ENCODE results near the gene SNAP91. TPM values are rescaled to one million over a fixed set of nuclear protein-coding genes. Genes with fewer than 3 reads are reported as not detected.
A peak's percentile ranks its signal among the peaks of the same experiment; 100 is the strongest.

Gene SNAP91
- total RNA-seq, 1 experiment from 2014 or later, result not detected

DNA sequence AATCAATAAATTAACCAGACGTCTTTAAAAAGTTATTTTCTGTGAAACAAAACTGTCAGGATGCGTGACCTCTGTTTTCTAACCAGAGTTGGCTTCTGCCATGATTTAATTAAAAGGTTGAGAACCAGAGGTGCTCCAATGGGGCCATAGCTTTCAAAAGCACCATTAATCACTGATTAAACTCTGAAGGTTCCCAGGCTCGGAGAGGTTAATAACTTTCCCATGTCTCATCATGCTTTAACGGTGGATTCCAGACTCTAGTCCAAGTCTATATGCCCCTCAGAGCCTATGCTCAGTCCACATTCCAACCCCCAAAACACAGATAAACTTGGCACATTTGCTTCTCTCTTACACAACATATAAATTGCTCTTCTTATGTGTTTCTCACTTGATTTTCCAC, 95.5 kb downstream of the SNAP91 start:
- Mint-ChIP-seq H3K27ac (ENCODE audit: unreplicated experiment) (no peak overlapping the region), H3K27me3 (ENCODE audit: insufficient read depth, unreplicated experiment) (peaks cover 6% of the 10 kb centered on the region)
- H3K4me3 ChIP-seq (ENCODE audit: low read depth, low read length), result no peak overlapping the region

DNA sequence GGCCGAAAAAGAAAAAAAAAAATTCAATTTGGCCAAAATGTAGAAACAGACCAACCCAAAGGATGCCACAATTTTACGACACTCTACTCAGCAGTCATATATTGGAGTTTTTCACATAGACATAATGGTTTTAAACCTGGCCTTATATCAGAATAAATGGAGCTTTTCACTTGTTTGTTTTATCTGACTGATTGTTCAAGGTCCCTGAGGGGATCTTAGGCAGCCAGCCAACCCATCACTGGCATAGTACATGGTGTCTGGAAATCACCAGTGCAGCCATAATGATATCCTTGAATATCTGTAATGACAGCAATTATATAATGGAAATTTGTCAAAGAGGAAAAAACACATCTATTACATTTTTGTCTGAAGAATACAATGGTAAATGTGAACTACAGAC, 99.7 kb downstream of the SNAP91 start:
- no peak overlapping the region for H3K4me3 ChIP-seq (ENCODE audit: low read depth, low read length)
- no peak overlapping the region for H3K4me3 Mint-ChIP-seq (ENCODE audit: unreplicated experiment)
- no peak for DNase-seq
- no peaks in the 10 kb centered on the region for H3K27me3 ChIP-seq (replicated peaks; ENCODE audit: control insufficient read depth, insufficient read depth, low read length)
- H3K9me3 Mint-ChIP-seq (ENCODE audit: unreplicated experiment), result no peaks in the 10 kb centered on the region
- intact Hi-C loops (cut with micrococcal nuclease; ENCODE audit: unreplicated experiment), result no loop called here
- no peaks in the 10 kb centered on the region for H3K36me3 ChIP-seq (ENCODE audit: control insufficient read depth, insufficient read depth, low read length)
- TF ChIP-seq, protein P1, sequence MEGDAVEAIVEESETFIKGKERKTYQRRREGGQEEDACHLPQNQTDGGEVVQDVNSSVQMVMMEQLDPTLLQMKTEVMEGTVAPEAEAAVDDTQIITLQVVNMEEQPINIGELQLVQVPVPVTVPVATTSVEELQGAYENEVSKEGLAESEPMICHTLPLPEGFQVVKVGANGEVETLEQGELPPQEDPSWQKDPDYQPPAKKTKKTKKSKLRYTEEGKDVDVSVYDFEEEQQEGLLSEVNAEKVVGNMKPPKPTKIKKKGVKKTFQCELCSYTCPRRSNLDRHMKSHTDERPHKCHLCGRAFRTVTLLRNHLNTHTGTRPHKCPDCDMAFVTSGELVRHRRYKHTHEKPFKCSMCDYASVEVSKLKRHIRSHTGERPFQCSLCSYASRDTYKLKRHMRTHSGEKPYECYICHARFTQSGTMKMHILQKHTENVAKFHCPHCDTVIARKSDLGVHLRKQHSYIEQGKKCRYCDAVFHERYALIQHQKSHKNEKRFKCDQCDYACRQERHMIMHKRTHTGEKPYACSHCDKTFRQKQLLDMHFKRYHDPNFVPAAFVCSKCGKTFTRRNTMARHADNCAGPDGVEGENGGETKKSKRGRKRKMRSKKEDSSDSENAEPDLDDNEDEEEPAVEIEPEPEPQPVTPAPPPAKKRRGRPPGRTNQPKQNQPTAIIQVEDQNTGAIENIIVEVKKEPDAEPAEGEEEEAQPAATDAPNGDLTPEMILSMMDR (IDR thresholded peaks at IDR 0.05; ENCODE audit: insufficient read depth in 1 of 2, low read depth in 1 of 2, low read length in 1 of 2, severe bottlenecking in 1 of 2, unreplicated experiment in 1 of 2), result no peak
- no TSS peak for BruUV-seq (replicated peaks)
- POLR2A ChIA-PET, result interaction anchor here (0.6 kb wide), 1 partner anchor 90 kb away, joined by 3 read pairs; no protein-coding TSS in a partner anchor
- no peaks in the 10 kb centered on the region for H3K4me1 Mint-ChIP-seq (ENCODE audit: low read depth, unreplicated experiment)
- no peaks in the 10 kb centered on the region for H3K4me1 ChIP-seq
- H3K27ac Mint-ChIP-seq (ENCODE audit: unreplicated experiment), result no peak overlapping the region
- H3K9me3 ChIP-seq, result no peaks in the 10 kb centered on the region
- no peaks in the 10 kb centered on the region for H3K36me3 Mint-ChIP-seq (ENCODE audit: insufficient read depth, unreplicated experiment)
- peaks cover 3% of the 10 kb centered on the region for H3K27me3 Mint-ChIP-seq (ENCODE audit: insufficient read depth, unreplicated experiment)
- CTCF ChIA-PET, result no interaction called here

More for the DNA sequence above, 95.5 kb downstream of the SNAP91 start:
- intact Hi-C loops (cut with micrococcal nuclease; ENCODE audit: unreplicated experiment), result no loop called here
- TF ChIP-seq, protein P1 (IDR thresholded peaks at IDR 0.05; ENCODE audit: insufficient read depth in 1 of 2, low read depth in 1 of 2, low read length in 1 of 2, severe bottlenecking in 1 of 2, unreplicated experiment in 1 of 2), result no peak
- Mint-ChIP-seq H3K4me1 (ENCODE audit: low read depth, unreplicated experiment) (no peaks in the 10 kb centered on the region), H3K4me3 (ENCODE audit: unreplicated experiment) (no peak overlapping the region), H3K9me3 (ENCODE audit: unreplicated experiment) (no peaks in the 10 kb centered on the region), H3K36me3 (ENCODE audit: insufficient read depth, unreplicated experiment) (no peaks in the 10 kb centered on the region)
- BruUV-seq (replicated peaks), result no TSS peak
- no peaks in the 10 kb centered on the region for H3K36me3 ChIP-seq (ENCODE audit: control insufficient read depth, insufficient read depth, low read length)
- H3K9me3 ChIP-seq, result no peaks in the 10 kb centered on the region
- ChIA-PET CTCF (no interaction called here), POLR2A (no interaction called here)
- no peak for DNase-seq
- H3K27me3 ChIP-seq (replicated peaks; ENCODE audit: control insufficient read depth, insufficient read depth, low read length), result no peaks in the 10 kb centered on the region
- no peaks in the 10 kb centered on the region for H3K4me1 ChIP-seq

DNA sequence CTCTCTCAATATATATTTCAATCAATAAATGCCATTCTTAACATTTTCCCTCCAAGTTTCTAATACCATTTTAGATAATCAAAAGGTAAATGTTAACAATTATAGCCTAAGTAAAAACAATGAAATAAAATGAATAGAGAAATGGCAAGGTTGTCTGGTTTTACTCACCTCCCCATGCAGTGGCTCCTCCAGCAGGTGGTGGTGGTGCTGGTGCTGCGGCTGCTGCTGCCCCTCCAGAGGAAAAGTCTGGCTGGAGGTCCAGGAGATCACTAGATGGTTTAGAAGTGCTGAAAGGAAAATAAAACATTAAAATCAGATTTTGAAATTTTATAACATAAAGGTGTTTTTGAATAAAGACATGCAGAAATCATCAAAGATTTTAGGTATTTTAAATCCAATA, 103.4 kb downstream of the SNAP91 start:
- Histone ChIP-seq H3K4me3 (ENCODE audit: low read depth, low read length) (no peak overlapping the region), H3K4me1 (no peaks in the 10 kb centered on the region), H3K36me3 (ENCODE audit: control insufficient read depth, insufficient read depth, low read length) (no peaks in the 10 kb centered on the region), H3K9me3 (no peaks in the 10 kb centered on the region), H3K27me3 (replicated peaks; ENCODE audit: control insufficient read depth, insufficient read depth, low read length) (no peaks in the 10 kb centered on the region)
- H3K27me3 Mint-ChIP-seq (ENCODE audit: insufficient read depth, unreplicated experiment), result peaks cover 3% of the 10 kb centered on the region
- BruUV-seq (replicated peaks), result no TSS peak
- intact Hi-C loops (cut with micrococcal nuclease; ENCODE audit: unreplicated experiment), result no loop called here
- peaks cover 9% of the 10 kb centered on the region for H3K4me1 Mint-ChIP-seq (ENCODE audit: low read depth, unreplicated experiment)
- TF ChIP-seq, protein P1 (IDR thresholded peaks at IDR 0.05; ENCODE audit: insufficient read depth in 1 of 2, low read depth in 1 of 2, low read length in 1 of 2, severe bottlenecking in 1 of 2, unreplicated experiment in 1 of 2), result peak in 1 of 2 experiments; percentile 7
- POLR2A ChIA-PET, result no interaction called here
- H3K36me3 Mint-ChIP-seq (ENCODE audit: insufficient read depth, unreplicated experiment), result no peaks in the 10 kb centered on the region
- no peaks in the 10 kb centered on the region for H3K9me3 Mint-ChIP-seq (ENCODE audit: unreplicated experiment)
- no peak overlapping the region for H3K27ac Mint-ChIP-seq (ENCODE audit: unreplicated experiment)
- H3K4me3 Mint-ChIP-seq (ENCODE audit: unreplicated experiment), result no peak overlapping the region
- no peak for DNase-seq
- CTCF ChIA-PET, result interaction anchor here (0.8 kb wide), 1 partner anchor 10 kb away, joined by 3 read pairs; no protein-coding TSS in a partner anchor
